MM.1S (cell line): ENCODE data around the gene SDCBP2.

ENCODE experiments used
- CTCF ChIP-seq: fragments of 300-600 bp; sonication (generic); IDR thresholded peaks from 2 replicates; pipeline ENCODE4 v1.5.1; 2016; ENCODE audit warnings: antibody characterized with exemption, low read length, mixed read lengths
- EZH2 ChIP-seq: fragments of 300-600 bp; sonication (generic); optimal IDR thresholded peaks from 2 replicates; pipeline ENCODE3; 2017; ENCODE audit warnings: low read depth, mild to moderate bottlenecking, antibody characterized with exemption, low read length, mixed read lengths
- EZH2phosphoT487 ChIP-seq: fragments of 300-600 bp; sonication (generic); IDR thresholded peaks from 2 replicates; pipeline ENCODE4 v1.6.1; 2018; ENCODE audit warnings: antibody characterized with exemption, low read length

GRCh38 chr20:1304710-1305515 is 24.0 kb downstream of the SDCBP2 start:
- TF ChIP-seq CTCF (no peak), EZH2phosphoT487 (no peak), EZH2 (no peak)
